CD1c-positive myeloid dendritic cell (primary cell): ENCODE results near the gene MX1.
A peak's percentile ranks its signal among the peaks of the same experiment; 100 is the strongest.

Source experiments
- DNase-seq: peaks from one replicate; pipeline ENCODE4 v3.0.0-alpha.2; 2016; ENCODE audit errors: extremely low spot score

The MX1 gene

DNA sequence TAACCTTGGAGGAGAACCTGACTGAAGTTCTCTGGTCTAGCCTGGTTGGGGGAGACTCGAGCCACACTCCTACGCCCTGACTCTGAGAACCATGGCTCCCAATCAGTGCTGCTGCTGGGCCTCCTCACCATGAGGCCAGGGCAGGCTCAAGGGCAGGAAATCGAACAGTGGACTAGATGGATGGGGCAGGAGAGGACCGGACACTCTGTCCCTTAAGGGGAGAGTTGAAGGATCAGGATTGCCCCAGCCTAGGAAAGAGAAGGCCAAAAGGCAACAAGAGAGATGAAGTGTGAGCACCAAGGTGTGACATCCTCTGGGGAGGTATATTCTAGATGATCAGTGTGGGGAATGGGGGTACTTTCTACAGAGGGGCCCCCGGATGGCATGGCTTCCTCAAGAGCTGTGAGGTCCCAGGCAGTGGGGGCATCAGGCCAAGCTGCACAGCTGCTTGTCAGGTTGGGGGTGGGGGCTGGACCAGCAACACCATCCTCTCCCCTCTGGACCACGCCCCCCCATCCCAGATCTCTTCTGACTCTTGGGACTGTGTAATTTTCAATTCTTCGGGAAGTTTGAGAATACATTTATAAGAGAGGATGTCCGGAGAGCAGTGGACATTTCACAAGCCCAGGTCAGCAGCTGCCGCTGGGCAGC lies 34.0 kb downstream of the MX1 start:
- no peak for DNase-seq

DNA sequence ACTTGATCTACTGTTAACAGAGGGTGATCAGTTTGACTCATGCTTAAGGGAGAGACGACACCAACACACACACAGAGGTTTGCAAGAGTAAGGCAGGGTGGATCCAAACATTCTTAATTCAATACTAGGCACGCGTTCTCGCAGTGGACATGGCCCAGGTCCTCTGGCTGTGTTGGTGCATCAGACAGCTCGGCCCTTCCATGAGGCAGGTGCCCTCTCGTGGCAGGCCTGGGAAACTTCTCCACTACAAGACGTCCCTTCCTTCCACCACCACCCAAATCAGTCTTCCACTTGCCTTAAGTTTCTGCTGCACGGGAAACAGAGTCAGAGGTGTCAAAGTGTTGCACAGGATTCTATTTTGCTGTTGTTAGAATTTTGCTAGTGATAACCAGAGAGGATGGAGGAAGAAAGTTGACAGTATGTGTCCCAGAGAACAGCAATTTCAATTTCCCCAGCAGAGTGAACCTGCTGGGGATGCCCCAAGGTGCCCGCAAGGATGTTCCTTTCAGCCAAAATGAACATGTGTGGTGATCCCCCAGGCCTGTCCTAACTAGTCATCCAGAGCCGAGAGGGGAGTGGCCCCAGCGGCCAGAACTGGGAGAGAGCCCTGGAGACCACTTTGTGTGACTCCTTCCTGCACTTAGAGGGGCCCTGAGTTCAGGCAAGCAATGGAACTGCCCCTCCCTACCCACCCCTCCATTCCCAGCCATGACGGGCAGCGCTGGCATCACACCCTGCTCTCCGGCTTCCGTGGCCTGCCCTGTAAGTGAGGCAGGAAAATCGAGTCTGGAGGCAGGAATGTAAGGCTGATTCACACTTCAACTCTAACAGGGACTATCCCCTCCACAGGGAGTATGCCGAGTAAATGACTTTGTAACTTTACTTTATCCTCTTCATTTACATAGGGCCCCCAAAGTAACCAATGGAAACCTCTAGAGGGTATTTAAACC lies 34.8 kb downstream of the MX1 start:
- DNase-seq, result peak; percentile 62

DNA sequence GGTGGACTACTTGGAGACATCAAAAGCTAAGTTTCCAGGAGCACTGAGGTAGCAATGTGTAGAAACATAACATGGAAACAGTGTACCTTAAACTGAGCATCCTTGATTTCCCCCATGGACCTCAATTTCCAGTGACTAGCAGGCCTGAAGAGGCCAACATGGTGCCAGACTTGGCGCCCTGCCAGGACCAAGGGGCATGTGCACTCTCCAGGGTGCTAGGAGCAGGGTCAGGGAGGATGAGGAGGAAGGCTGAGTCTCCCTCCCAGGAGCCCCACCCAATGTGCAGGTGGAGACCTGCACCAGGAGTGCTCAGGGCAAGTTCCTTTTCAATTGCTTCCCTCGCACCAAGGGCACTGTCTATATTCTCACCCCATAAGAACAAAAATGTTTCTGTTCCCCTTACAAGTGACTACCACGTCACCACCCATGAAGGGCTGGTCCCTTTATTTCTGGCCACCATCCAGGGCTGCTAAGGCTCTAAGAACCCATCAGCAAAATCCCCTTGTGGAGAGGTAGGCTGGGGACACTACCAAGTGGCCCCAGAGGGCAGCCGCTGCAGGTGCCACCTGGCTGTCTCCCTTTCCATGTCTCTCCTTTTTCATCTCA lies 39.2 kb downstream of the MX1 start:
- DNase-seq, result no peak

GRCh38 chr21:41466024-41466820 lies 40.2 kb downstream of the MX1 start:
- DNase-seq, result no peak

- DNase-seq, result no peak
These were observed 44.0 kb downstream of the MX1 start for GRCh38 chr21:41470054-41470453.

DNA sequence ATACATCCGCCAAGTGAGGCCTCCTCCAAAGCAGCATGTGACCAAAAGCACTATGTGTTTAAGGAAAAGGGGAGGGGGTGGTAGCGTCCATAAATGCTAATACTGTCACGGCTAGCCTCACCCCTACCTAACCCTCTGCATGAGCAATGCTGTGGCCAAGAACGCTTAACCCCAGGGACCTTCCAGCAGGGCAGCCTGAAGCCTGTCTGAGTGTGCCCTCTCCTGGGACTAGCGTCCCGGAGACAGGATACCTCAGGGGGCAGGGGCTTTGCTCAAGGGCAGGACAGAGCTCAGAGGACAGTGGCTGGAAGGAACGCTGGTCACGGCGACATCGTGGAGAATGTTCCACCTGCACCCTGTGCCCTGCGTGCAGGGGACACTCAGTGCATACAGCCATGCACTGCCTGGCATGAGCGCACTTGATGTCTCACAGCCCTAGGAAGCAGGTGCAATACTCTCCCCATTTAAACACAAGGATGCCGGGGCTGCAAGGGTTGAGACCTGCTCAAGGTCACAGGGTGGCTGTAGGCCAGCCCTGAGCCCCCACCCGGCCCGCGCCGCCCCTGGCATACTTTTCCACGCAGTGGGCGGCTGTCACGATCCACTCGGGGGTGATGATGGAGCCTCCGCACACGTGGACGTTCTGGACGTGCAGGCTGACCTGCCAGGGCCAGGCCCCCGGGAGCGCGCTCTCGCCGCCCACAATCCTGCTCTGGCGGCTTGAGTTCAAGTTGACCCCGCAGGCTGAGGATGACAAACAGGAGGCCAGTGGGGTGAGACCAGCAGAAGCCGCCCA lies 46.9 kb downstream of the MX1 start:
- no peak for DNase-seq

GRCh38 chr21:41475714-41476420 lies 49.8 kb downstream of the MX1 start:
- DNase-seq, result no peak

- no peak for DNase-seq
These were observed 51.7 kb downstream of the MX1 start for GRCh38 chr21:41477641-41478318.

DNA sequence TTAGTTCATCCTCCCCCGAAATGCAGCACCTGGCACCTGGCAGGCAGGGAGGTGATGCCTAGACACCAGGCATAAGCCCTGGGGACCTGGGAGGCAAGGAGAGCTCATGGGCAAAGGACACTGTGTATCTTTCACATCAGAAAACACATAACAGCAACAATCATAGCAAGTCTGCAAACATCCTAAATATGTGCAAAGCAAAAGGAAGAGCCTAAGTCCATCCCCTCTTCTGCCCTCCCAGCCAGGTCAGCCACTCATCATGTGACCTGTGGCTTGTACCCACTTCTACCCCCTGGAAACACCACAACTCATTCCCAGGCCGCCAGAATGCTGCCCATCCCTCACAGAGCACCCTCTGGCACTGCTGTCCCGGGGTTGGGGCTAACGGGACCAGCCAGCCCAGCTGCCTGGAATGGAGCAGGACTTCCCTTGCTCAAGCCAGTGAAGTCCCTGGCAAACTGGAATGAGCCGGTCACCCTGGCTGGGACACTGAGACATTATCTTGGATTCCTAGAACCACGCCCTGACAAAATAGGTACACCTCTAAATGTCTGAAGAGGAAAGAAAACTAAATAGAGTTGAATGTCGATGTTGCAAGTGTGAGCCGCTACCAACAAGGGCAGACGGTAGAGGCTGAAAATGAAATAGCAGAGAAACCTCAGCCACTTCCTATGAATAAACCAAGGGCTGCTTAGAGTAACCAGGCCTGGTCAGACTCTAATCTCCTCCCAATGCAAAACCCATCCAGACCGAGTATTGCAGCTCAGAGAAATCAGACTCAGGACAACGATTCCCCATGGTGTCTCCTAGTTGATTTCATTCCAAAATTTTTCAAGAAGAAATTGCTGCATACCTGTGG lies 52.5 kb downstream of the MX1 start:
- no peak for DNase-seq

GRCh38 chr21:41479686-41480085 lies 53.6 kb downstream of the MX1 start:
- no peak for DNase-seq

DNA sequence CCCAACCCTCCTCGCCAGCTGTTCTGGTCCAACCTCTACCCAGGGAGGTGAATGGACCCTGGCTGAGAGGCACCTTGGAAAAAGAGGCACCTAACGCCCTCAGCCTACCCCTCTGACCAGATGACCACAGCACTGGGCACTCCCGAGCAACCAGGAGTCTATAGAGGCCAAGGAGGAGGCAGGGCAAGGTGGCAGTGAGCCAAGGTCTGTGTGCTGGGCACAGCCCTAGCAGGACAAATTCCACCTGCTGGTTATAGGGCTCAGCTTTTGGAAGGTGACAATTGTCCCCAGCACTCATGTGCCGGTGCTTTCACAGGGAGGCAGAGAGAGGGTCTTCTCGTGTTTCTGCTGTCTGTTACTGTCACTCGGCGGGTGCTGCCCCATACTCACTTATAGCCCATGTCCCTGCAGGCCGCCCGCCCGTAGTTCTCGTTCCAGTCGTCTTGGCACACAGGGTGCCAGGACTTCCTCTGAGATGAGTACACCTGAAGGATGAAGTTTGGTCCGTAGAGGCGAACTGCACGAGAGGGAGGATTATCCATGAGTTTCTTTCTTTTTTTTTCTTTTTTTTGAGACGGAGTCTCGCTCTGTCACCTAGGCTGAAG lies 54.1 kb downstream of the MX1 start:
- DNase-seq, result no peak

GRCh38 chr21:41481191-41481590 lies 55.2 kb downstream of the MX1 start:
- DNase-seq, result no peak

- DNase-seq, result no peak
These were observed 56.3 kb downstream of the MX1 start for GRCh38 chr21:41482301-41482700.

DNA sequence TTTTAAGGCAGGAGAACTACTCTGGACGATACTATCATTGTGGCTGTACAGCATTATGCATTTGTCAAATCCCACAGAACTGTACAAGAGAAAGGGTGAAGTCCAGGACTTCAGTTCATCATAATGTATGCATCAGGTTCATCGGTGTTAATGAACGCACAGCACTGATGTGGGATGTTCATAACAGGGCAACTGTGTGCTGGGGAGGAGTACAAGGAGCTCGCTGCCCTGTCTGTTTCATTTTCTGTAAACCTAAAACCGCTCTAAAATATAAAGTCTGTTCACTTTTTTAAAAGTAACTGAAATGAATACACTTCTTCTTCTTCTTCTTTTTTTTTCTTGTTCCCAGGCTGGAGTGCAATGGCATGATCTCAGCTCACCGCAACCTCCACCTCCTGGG lies 56.9 kb downstream of the MX1 start:
- no peak for DNase-seq

DNA sequence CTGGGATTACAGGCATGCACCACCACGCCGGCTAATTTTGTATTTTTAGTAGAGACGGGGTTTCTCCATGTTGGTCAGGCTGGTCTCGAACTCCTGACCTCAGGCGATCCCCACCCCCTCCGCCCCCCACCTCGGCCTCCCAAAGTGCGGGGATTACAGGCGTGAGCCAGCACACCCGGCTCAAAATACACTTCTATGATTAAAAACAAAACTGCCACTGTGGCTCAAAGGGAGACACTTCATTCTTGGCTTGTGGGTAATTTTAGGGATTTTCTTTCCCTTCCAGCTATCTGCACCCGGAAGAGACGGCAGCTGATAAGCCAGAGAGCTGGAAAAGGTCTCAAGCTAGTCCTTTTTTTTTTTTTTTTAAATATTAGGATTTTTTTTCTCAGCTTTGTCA lies 57.4 kb downstream of the MX1 start:
- no peak for DNase-seq

DNA sequence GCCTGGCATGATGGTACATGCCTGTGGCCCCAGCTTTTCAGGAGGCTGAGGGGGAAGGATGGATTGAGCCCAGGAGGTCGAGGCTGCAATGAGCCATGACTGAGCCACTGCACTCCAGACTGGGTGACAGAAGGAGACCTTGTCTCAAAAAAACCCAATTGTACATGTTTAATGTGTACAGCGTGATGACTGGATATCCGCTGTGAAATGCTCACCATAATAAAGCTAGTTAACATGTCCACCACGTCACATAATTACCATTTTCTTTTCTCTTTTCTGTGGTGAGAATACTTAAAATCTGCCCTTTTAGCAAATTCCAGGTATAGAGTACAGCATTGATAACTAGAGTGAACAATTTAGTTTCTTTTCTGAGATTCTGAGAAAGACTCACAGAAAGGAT lies 57.9 kb downstream of the MX1 start:
- DNase-seq, result no peak

DNA sequence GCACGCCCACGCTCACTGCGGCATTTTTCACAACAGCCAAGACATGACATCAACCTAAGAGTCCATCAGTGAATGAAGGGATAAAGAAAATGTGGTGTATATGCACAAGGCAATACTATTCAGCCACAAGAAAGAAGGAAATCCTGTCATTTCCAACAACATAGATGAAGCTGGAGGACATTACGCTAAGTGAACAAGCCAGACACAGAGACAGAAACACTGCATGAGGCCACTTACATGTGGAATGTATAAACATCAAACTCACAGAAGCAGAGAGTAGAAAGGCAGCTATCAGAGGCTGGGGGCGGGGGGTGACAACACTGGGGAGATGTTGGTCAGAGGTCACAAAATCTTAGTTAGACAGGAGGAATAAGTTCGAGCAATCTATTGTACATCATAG lies 61.0 kb downstream of the MX1 start:
- no peak for DNase-seq

- DNase-seq, result no peak
These were observed 62.0 kb downstream of the MX1 start for GRCh38 chr21:41488080-41488479.

DNA sequence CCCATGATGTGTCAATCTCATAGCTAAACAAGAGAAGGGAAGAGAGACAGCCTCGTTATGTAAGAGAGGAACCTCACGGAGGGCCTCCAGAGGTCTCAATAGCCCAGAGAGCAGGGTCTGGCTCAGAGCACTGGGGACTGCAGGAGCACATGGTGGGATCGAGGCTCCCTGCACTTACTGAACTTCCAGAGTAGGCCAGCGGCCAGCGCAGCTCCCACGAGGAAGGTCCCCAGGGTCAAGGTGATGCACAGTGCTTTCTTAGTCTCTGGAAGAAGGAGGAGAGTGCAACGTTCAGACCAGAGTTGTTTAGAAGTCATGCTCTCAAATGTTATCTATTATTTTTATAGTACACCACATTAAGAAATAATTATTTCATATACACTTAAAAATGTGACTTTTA lies 63.3 kb downstream of the MX1 start:
- no peak for DNase-seq
